Stomach (tissue), 9 donors: ENCODE results near the gene RHOJ. TPM values are rescaled to one million over a fixed set of nuclear protein-coding genes. Genes with fewer than 3 reads are reported as not detected.

Experiments used
- DNase-seq, 2 donors: peaks; one replicate each; pipeline versions ENCODE4 v3.0.0 to v3.0.0-alpha.2; 2013 to 2019
- H3K27ac ChIP-seq, 5 donors: fragments of 200-600 bp in 4 of 5; sonication (generic) in 4 of 5; one replicate each; pipeline ENCODE4 v1.5.1; 2013 to 2019; ENCODE audit warnings: mild to moderate bottlenecking in 1 of 5, moderate library complexity in 1 of 5
- H3K27me3 ChIP-seq, 3 donors: fragments of 200-600 bp; sonication (generic); one replicate each; pipeline ENCODE4 v1.5.1; 2017 to 2019; ENCODE audit warnings: mixed run types in 1 of 3
- H3K36me3 ChIP-seq, 4 donors: fragments of 200-600 bp; sonication (generic); 1 replicate in 3 of 4; 2 replicates in 1 of 4; pipeline ENCODE4 v1.5.1; 2016 to 2019
- H3K4me1 ChIP-seq, 4 donors: fragments of 200-600 bp; sonication (generic); one replicate each; pipeline ENCODE4 v1.5.1; 2016 to 2019
- H3K4me3 ChIP-seq, 4 donors: fragments of 200-600 bp; sonication (generic) in 3 of 4; one replicate each; pipeline ENCODE4 v1.5.1; 2016 to 2019; ENCODE audit warnings: mild to moderate bottlenecking in 1 of 4
- H3K9me3 ChIP-seq, 4 donors: fragments of 200-600 bp; sonication (generic); one replicate each; pipeline ENCODE4 v1.5.1; 2016 to 2019
- EP300 ChIP-seq: sonication (generic); formaldehyde crosslinking; IDR thresholded peaks from one replicate; pipeline ENCODE4 v1.6.1; 2017; ENCODE audit warnings: antibody characterized with exemption
- POLR2A ChIP-seq, 4 donors: fragments of 450-650 bp; IDR thresholded peaks; one replicate each; pipeline ENCODE4 v1.6.1; 2016; ENCODE audit warnings: antibody characterized with exemption in 4 of 4, control low read depth in 2 of 4, mild to moderate bottlenecking in 1 of 4, moderate library complexity in 1 of 4
- POLR2AphosphoS5 ChIP-seq, 3 donors: sonication (generic); formaldehyde crosslinking; IDR thresholded peaks; one replicate each; pipeline ENCODE4 v1.6.1; 2016; ENCODE audit warnings: antibody characterized with exemption in 3 of 3
- WGBS, 5 donors: extraction: QIAGEN DNeasy Blood & Tissue Kit in 3 of 5; methylation state at CpG; one replicate each; pipeline versions ENCODE4 v1.1.5 to v1.1.7; 2013 to 2018; 5-methylcytosine and 5-hydroxymethylcytosine counted together
- intact Hi-C: fragments of 100-400 bp; cut with DNase I; formaldehyde crosslinking; loops from one replicate; pipeline ENCODE4 v1.15.1; 2023; ENCODE audit warnings: low total_unique reads
- polyA plus RNA-seq, 3 donors: library from polyadenylated mRNA; stranded (reverse); fragments of 200-250 nt; gene quantifications; one replicate each; pipeline ENCODE4 v1.2.3, GENCODE V29; 2013
- total RNA-seq, 5 donors: library from RNA; depleted of rRNA; stranded (reverse); fragments of >200 nt; gene quantifications; one replicate each; pipeline versions ENCODE4 v1.1.0 to v1.2.3, GENCODE V29; 2014 to 2016
- TF ChIP-seq, protein P1 (sequence below), 7 experiments: fragments of 450-650 bp in 4 of 7; fragments of 200-600 bp in 3 of 7; sonication (generic) in 3 of 7; IDR thresholded peaks; one replicate each; pipeline ENCODE4 v1.5.1; 2016 to 2019; ENCODE audit warnings: antibody characterized with exemption in 7 of 7, control low read depth in 2 of 7, mild to moderate bottlenecking in 1 of 7
- donor health status: healthy with polysubstance abuse.
- donor health status: Bipolar disorder and iron deficiency.
- donor health status: healthy.

Gene RHOJ
- total and polyA plus RNA-seq, 8 donors, result 2.2 to 18.5 (median 6.5) TPM

- TF ChIP-seq POLR2A (IDR thresholded peaks at IDR 0.05) (no peak), POLR2AphosphoS5 (IDR thresholded peaks at IDR 0.05) (no peak), EP300 (no peak)
- TF ChIP-seq, protein P1, sequence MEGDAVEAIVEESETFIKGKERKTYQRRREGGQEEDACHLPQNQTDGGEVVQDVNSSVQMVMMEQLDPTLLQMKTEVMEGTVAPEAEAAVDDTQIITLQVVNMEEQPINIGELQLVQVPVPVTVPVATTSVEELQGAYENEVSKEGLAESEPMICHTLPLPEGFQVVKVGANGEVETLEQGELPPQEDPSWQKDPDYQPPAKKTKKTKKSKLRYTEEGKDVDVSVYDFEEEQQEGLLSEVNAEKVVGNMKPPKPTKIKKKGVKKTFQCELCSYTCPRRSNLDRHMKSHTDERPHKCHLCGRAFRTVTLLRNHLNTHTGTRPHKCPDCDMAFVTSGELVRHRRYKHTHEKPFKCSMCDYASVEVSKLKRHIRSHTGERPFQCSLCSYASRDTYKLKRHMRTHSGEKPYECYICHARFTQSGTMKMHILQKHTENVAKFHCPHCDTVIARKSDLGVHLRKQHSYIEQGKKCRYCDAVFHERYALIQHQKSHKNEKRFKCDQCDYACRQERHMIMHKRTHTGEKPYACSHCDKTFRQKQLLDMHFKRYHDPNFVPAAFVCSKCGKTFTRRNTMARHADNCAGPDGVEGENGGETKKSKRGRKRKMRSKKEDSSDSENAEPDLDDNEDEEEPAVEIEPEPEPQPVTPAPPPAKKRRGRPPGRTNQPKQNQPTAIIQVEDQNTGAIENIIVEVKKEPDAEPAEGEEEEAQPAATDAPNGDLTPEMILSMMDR (IDR thresholded peaks at IDR 0.05), result no peak
- H3K4me3 ChIP-seq, result no peak overlapping the region
- intact Hi-C loops, result no loop called here
- no peak overlapping the region for H3K27ac ChIP-seq
- 84 to 97% (median 94%) methylated on average over 2 of the region's 2 CpGs for WGBS, 5 donors
- H3K36me3 ChIP-seq, result no peaks in the 10 kb centered on the region
- no peak for DNase-seq
- peaks cover 0 to 5% (median 0%) of the 10 kb centered on the region in 4 donors for H3K4me1 ChIP-seq
- H3K9me3 ChIP-seq, result peaks cover 0 to 6% (median 0%) of the 10 kb centered on the region in 4 donors
- peaks cover 0 to 2% (median 0%) of the 10 kb centered on the region in 3 donors for H3K27me3 ChIP-seq
Observed at GRCh38 chr14:63262446-63262845, 58.2 kb downstream of the RHOJ start.

DNA sequence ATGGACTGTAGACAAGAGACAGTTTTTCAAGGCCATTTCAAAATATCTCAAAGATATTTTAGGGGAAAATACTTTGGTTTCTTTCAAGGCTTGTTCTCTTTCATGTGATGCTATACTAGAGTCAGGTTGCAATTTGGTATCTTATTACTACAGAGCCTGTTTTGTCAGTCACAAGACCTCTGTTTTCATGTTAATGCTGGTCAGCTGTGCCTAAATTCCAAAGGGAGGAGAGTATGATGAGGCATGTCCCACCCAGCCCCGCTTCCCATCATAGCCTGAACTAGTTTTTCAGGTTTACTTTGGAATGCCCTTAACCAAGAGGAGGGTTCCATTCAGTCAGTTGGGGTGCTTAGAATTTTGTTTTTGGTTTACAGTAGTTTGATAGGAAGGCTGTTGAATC is 61.9 kb downstream of the RHOJ start:
- DNase-seq, result no peak
- 43 to 79% (median 62%) methylated on average over 1 of the region's 1 CpG for WGBS, 5 donors
- intact Hi-C loops, result no loop called here
- Histone ChIP-seq H3K36me3 (no peaks in the 10 kb centered on the region), H3K27me3 (no peaks in the 10 kb centered on the region), H3K4me3 (no peak overlapping the region), H3K27ac (no peak overlapping the region), H3K4me1 (peaks cover 0 to 18% (median 0%) of the 10 kb centered on the region in 4 donors), H3K9me3 (peaks cover 0 to 6% (median 0%) of the 10 kb centered on the region in 4 donors)
- TF ChIP-seq, protein P1 (IDR thresholded peaks at IDR 0.05), result no peak
- TF ChIP-seq EP300 (no peak), POLR2AphosphoS5 (IDR thresholded peaks at IDR 0.05) (no peak), POLR2A (IDR thresholded peaks at IDR 0.05) (no peak)

DNA sequence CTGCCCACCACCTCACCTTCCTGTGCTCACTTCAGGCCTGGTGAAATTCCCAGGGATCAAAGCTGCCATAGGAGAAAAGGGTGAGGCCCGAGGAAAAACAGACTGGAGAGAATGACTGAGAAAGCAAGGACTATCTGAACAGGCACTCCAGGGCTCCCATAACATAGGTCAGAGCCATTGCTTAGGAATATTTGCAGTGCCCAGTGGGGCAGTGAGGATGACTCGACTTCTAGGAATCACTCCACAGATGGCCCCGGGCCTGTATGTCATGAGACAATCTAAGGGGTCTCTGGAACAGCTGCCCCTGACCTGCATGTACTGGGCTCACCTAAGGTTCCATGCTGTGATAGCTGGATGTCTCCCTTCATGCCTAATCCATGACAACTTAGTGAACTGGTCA is 62.9 kb downstream of the RHOJ start:
- intact Hi-C loops, result no loop called here
- no peaks in the 10 kb centered on the region for H3K27me3 ChIP-seq
- no peaks in the 10 kb centered on the region for H3K36me3 ChIP-seq
- peak overlapping the region in 1 of 5 donors; percentile 20 for H3K27ac ChIP-seq
- no peak overlapping the region for H3K4me3 ChIP-seq
- TF ChIP-seq, protein P1 (IDR thresholded peaks at IDR 0.05), result no peak
- TF ChIP-seq EP300, result no peak
- TF ChIP-seq POLR2A (IDR thresholded peaks at IDR 0.05), result no peak
- TF ChIP-seq POLR2AphosphoS5 (IDR thresholded peaks at IDR 0.05), result no peak
- H3K9me3 ChIP-seq, result peaks cover 0 to 6% (median 0%) of the 10 kb centered on the region in 4 donors
- H3K4me1 ChIP-seq, result peaks cover 0 to 18% (median 0%) of the 10 kb centered on the region in 4 donors
- DNase-seq, result no peak
- 54 to 82% (median 64%) methylated on average over 2 to 3 of the region's 3 CpGs for WGBS, 5 donors

DNA sequence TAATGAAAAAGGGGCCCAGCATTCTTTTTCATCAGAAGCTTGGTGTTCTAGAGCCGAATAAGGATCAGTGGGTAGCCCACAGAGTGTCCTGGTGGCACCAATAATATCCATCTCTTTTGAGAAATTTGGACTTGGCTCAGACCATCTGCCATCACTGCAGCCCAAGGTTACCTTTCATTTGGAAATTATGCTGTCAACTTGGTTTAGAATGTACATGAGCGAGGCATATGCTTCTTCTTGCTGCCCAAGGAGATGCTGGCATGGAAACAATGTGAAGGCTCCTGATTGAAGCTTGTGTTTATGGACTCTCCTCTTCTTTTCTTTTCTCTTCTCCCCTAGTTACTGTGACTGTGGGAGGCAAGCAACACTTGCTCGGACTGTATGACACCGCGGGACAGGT is 64.5 kb downstream of the RHOJ start:
- Histone ChIP-seq H3K27me3 (no peaks in the 10 kb centered on the region), H3K36me3 (no peaks in the 10 kb centered on the region), H3K27ac (no peak overlapping the region), H3K9me3 (peaks cover 0 to 6% (median 0%) of the 10 kb centered on the region in 4 donors), H3K4me1 (peaks cover 0 to 28% (median 0%) of the 10 kb centered on the region in 4 donors), H3K4me3 (no peak overlapping the region)
- no peak for DNase-seq
- 82 to 94% (median 91%) methylated on average over 5 of the region's 5 CpGs for WGBS, 5 donors
- intact Hi-C loops, result no loop called here
- TF ChIP-seq EP300 (no peak), POLR2A (IDR thresholded peaks at IDR 0.05) (no peak), POLR2AphosphoS5 (IDR thresholded peaks at IDR 0.05) (no peak)
- TF ChIP-seq, protein P1 (IDR thresholded peaks at IDR 0.05), result no peak
